Fibroblast of lung (primary cell): ENCODE measurements around the gene KCNQ1OT1.

Experiments
- CTCF ChIP-seq, 2 donors: IDR thresholded peaks in 1 of 2; conservative IDR thresholded peaks in 1 of 2; 1 replicate in 1 of 2; 2 replicates in 1 of 2; pipeline ENCODE4 v1.5.1; 2011 to 2012; ENCODE audit warnings: low read length in 2 of 2, control low read depth in 1 of 2, inconsistent platforms in 1 of 2, low read depth in 1 of 2, mild to moderate bottlenecking in 1 of 2
- EZH2 ChIP-seq: IDR thresholded peaks from 2 replicates; pipeline ENCODE4 v1.5.1; 2012; ENCODE audit warnings: low read length, control low read depth, mild to moderate bottlenecking; ENCODE audit errors: missing control alignments

DNA sequence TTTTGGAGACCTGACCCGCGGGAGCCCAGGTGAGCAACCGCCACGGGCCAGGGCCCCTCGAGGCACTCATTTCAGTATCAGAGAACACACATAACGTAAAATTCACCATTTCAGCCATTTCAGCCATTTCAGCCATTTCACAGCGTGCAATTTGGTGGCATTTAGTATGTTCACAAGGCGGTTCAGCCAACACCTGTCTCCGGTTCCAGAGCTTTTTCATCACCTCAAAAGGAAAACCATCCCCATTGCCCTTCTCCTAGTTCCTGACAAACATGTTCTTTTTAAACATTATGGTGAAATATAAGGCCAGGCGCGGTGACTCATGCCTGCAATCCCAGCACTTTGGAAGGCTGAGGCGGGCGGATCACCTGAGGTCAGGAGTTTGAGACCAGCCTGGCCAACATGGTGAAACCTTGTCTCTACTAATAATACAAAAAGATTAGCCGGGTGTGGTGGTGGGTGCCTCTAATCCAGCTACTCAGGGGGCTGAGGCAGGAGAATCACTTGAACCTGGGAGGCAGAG, 135.7 kb downstream of the KCNQ1OT1 start:
- TF ChIP-seq CTCF (conservative IDR thresholded peaks at IDR 0.05 in 1 of 2, IDR thresholded peaks at IDR 0.05 in 1 of 2; ENCODE audit: low read depth in 1 of 2, low read length in 2 of 2), result no peak
- no peak for TF ChIP-seq EZH2
